Thyroid gland (tissue), 4 donors: Measurements from ENCODE around the gene DLK1. TPM values are rescaled to one million over a fixed set of nuclear protein-coding genes. Genes with fewer than 3 reads are reported as not detected.

Experiments used
- DNase-seq, 2 donors: peaks; one replicate each; pipeline ENCODE4 v3.0.0-alpha.2; 2019
- H3K27ac ChIP-seq, 3 donors: fragments of 200-600 bp; sonication (generic); 1 replicate in 2 of 3; 2 replicates in 1 of 3; pipeline ENCODE4 v1.5.1; 2016 to 2019; ENCODE audit warnings: mild to moderate bottlenecking in 1 of 3, moderate library complexity in 1 of 3
- H3K27me3 ChIP-seq: fragments of 200-600 bp; sonication (generic); one replicate; pipeline ENCODE4 v1.5.1; 2019
- H3K36me3 ChIP-seq, 2 donors: fragments of 200-600 bp; sonication (generic); one replicate each; pipeline ENCODE4 v1.5.1; 2016 to 2019
- H3K4me1 ChIP-seq, 2 donors: fragments of 200-600 bp; sonication (generic); one replicate each; pipeline ENCODE4 v1.5.1; 2017 to 2019
- H3K4me3 ChIP-seq, 3 donors: fragments of 200-600 bp; sonication (generic); replicated peaks in 1 of 3; 1 replicate in 2 of 3; 2 replicates in 1 of 3; pipeline ENCODE4 v1.5.1; 2016; ENCODE audit warnings: mild to moderate bottlenecking in 1 of 3
- H3K9me3 ChIP-seq: fragments of 200-600 bp; sonication (generic); one replicate; pipeline ENCODE4 v1.5.1; 2017
- CTCF ChIP-seq, 6 experiments: fragments of 200-600 bp in 3 of 6; fragments of 450-650 bp in 3 of 6; sonication (generic) in 3 of 6; IDR thresholded peaks; one replicate each; pipeline ENCODE4 v1.5.1; 2016 to 2019; ENCODE audit warnings: antibody characterized with exemption in 6 of 6, mild to moderate bottlenecking in 2 of 6, inconsistent platforms in 1 of 6, moderate library complexity in 1 of 6
- POLR2A ChIP-seq, 2 donors: fragments of 450-650 bp; IDR thresholded peaks; one replicate each; pipeline ENCODE4 v1.6.1; 2017; ENCODE audit warnings: antibody characterized with exemption in 2 of 2, mild to moderate bottlenecking in 2 of 2, moderate library complexity in 1 of 2
- WGBS, 2 donors: methylation state at CpG; one replicate each; pipeline ENCODE4 v1.1.5; 2017; 5-methylcytosine and 5-hydroxymethylcytosine counted together
- intact Hi-C: fragments of 100-400 bp; cut with DNase I; formaldehyde crosslinking; loops from one replicate; pipeline ENCODE4 v1.15.1; 2023
- total RNA-seq, 4 donors: library from RNA; depleted of rRNA; stranded (reverse); fragments of >200 nt; gene quantifications; one replicate each; pipeline ENCODE4 v1.2.3, GENCODE V29; 2016

The DLK1 gene
- total RNA-seq, 4 donors from 2014 or later, result 0.40 TPM; not detected in 3

GRCh38 chr14:100692859-100693558, 33.7 kb upstream of the DLK1 start:
- no peaks in the 10 kb centered on the region for H3K4me1 ChIP-seq
- DNase-seq, result no peak

GRCh38 chr14:100693877-100694578, 32.7 kb upstream of the DLK1 start:
- 61 to 66% methylated on average over 19 to 23 of the region's 23 CpGs for WGBS, 2 donors
- DNase-seq, result no peak
- Histone ChIP-seq H3K4me1 (no peaks in the 10 kb centered on the region), H3K27ac (no peak overlapping the region), H3K36me3 (no peaks in the 10 kb centered on the region), H3K27me3 (no peaks in the 10 kb centered on the region), H3K9me3 (no peaks in the 10 kb centered on the region), H3K4me3 (no peak overlapping the region)
- TF ChIP-seq POLR2A (IDR thresholded peaks at IDR 0.05) (no peak), CTCF (IDR thresholded peaks at IDR 0.05) (no peak)
- intact Hi-C loops, result no loop called here

More at GRCh38 chr14:100692859-100693558, 33.7 kb upstream of the DLK1 start:
- no peaks in the 10 kb centered on the region for H3K27me3 ChIP-seq
- H3K36me3 ChIP-seq, result no peaks in the 10 kb centered on the region
- no peak overlapping the region for H3K4me3 ChIP-seq
- intact Hi-C loops, result no loop called here
- WGBS, 2 donors, result 57 to 66% methylated on average over 25 to 27 of the region's 27 CpGs
- H3K27ac ChIP-seq, result no peak overlapping the region
- no peaks in the 10 kb centered on the region for H3K9me3 ChIP-seq
- TF ChIP-seq CTCF (IDR thresholded peaks at IDR 0.05), result no peak
- no peak for TF ChIP-seq POLR2A (IDR thresholded peaks at IDR 0.05)

- no peaks in the 10 kb centered on the region for H3K27me3 ChIP-seq
Observed at GRCh38 chr14:100694579-100695422, 31.9 kb upstream of the DLK1 start.

DNA sequence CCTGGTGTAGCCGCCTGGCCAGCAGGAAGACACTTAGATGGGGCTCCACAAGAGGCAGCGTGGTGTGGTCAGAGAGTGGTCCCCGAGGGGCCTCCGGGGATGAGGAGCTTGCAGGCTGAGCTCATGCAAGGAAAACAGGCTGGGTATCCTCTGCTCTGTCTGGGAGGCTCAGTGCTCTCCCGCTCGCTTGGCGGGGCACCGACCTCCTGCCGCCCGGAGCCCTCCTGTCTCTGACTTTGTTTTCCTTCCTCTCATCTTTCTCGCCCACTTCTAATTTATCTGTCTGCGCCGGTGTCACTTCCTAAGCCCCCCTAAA, 31.3 kb upstream of the DLK1 start:
- no peak overlapping the region for H3K4me3 ChIP-seq
- TF ChIP-seq POLR2A (IDR thresholded peaks at IDR 0.05) (no peak), CTCF (IDR thresholded peaks at IDR 0.05) (no peak)
- H3K27me3 ChIP-seq, result no peaks in the 10 kb centered on the region
- no peak overlapping the region for H3K27ac ChIP-seq
- H3K36me3 ChIP-seq, result no peaks in the 10 kb centered on the region
- intact Hi-C loops, result no loop called here
- no peaks in the 10 kb centered on the region for H3K9me3 ChIP-seq
- H3K4me1 ChIP-seq, result no peaks in the 10 kb centered on the region
- 44 to 54% methylated on average over 13 of the region's 13 CpGs for WGBS, 2 donors
- DNase-seq, result no peak

More at GRCh38 chr14:100694579-100695422, 31.9 kb upstream of the DLK1 start:
- intact Hi-C loops, result no loop called here
- TF ChIP-seq CTCF (IDR thresholded peaks at IDR 0.05), result no peak
- no peak for TF ChIP-seq POLR2A (IDR thresholded peaks at IDR 0.05)
- no peak overlapping the region for H3K27ac ChIP-seq
- H3K9me3 ChIP-seq, result no peaks in the 10 kb centered on the region
- no peak for DNase-seq
- H3K4me3 ChIP-seq, result no peak overlapping the region
- no peaks in the 10 kb centered on the region for H3K4me1 ChIP-seq
- H3K36me3 ChIP-seq, result no peaks in the 10 kb centered on the region
- 72 to 79% methylated on average over 13 to 15 of the region's 17 CpGs for WGBS, 2 donors
